DMS153 treated with DMSO at 0.1 percent for 48 hours (cell line): Measurements from ENCODE around the gene LRRFIP1.
"Not testable (repeated sequence)": the region's sequence is repeated elsewhere in the genome, so short reads cannot be mapped to it uniquely, and the experiment has no call there.

ENCODE experiments used
- DNase-seq: peaks from one replicate; lab custom pipeline; 2025; ENCODE audit not compliant: unreplicated experiment; lab: John Stamatoyannopoulos, UW

Gene LRRFIP1

DNA sequence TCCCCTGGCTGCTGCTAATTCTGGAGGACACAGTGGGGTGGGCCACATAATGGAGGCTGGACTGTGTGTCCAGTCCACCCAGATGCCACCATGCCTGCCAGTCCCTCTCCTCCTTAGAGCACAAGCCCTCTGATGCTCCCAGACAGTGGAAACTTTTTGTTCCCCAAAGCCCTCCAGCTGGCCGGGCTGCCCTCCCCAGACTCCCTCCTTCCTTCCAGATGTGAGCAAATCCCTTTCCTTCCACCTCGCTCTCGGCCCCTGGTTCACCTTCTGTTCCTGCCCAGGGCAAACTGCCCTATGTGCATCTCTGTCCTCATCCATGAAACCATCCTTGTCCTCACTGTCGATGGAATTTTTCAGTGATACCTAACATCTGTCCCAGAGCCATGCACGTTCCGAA lies 33.9 kb downstream of the LRRFIP1 start:
- DNase-seq, result no peak

DNA sequence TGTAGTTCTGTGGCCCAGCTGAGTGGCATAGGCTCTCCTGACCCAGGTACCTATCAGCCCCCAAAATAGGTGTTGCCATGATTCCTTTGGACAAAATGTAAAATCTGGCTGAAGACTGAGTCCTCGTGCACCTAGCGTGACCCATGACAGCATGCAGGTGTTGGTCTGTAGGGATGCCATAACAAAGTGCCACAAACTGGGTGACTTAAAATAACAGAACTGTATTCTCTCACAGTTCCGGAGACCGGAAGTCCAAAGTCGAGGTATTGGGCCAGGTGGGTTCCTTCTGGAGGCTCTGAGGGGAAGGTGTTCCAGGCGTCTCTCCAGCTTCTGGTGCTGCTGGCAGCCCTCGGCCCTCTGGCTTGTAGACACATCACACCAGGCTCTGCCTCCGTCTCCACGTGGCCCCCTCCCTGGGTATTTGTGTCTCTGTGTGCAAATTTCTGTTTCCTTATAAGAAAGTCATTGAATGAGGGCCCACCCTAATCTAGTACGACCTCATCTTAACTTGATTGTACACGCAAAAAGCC lies 34.5 kb downstream of the LRRFIP1 start:
- no peak for DNase-seq

DNA sequence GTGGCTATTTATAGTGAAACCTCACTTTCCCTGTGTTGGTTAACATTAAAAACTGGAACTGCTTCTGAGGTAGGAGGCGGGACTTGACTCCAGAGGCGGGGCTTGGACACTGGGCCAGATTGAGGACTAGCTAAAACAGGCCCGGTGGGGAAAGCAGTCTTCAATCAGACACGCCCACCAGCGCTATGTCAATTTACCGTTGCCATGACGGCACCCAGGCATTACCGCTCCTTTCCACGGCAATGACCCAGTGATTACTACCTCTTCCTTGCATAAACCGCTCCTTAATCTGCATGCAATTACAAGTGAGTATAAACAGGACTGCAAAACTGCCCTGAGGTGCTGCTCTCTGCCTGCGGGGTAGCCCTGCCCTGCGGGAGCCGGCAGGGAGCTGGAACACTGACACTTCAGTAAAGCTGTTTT lies 35.3 kb downstream of the LRRFIP1 start:
- peak; percentile 83 for DNase-seq

DNA sequence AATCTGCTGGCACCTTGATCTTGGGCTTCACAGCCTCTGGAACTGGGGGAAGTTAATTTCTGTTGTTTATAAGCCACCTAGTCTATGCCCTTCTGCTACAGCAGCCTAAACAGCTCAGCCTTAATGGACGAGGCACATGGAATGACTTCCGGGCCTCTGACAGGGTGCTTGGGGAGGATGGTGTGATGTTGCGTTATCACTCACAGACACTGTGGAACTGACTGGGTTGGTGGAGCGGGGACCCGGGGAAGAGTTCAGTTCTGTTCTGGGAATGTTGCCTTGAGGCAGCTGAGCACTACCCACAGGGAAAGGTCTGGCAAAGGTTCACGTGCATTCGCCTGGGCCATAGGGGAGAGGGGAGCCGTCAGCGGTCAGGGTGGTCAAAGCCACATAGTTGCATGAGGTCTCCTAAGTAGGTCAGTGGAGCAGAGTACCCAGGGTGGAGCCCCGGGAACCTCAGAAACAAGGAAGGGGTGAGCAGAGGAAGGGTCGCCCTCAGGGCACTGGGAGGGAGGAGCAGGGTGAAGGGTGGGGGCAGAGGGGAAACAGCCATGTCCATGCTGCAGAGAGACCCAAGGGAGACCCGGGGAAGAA lies 36.2 kb downstream of the LRRFIP1 start:
- DNase-seq, result no peak

DNA sequence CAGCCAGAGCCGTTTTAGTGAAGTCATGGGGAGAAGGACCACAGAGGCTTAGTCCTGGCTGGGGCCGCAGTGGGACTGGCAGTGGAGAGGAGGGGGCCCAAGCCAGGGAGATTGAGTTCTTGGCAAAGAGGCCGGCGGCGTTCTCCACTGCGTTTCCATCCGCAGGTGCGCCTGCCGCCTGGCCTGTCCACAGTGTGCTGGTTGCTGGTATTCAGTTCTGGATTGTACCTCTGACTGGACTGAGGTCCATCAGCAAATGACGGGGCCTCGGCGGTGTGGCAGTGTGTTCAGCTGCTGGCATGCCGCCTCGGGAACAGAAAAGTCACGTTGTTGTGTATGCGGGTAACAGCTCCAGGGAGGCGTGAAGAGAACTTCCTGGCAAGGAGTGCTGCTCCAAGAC lies 36.8 kb downstream of the LRRFIP1 start:
- DNase-seq, result no peak

DNA sequence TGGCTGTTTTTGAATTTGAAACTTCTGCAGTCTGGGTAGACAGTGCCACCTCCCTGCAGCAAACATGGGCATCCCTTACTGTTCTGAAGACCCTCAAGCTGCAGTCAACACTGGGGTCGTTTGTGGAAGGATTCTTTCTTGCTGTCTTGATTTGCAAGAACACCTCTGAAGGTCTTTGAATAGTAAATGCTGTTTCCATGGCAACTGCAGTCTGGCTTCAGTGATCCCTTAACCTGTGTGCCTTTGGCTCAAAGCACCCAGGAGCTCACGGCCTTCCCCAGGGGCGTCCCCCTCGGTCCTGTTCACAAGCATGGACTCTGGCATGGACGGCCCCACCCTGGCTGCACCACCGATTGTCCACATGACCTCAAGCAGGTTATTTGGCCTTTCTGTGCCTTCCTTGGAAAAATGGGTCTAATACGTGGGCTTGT lies 38.3 kb downstream of the LRRFIP1 start:
- no peak for DNase-seq

DNA sequence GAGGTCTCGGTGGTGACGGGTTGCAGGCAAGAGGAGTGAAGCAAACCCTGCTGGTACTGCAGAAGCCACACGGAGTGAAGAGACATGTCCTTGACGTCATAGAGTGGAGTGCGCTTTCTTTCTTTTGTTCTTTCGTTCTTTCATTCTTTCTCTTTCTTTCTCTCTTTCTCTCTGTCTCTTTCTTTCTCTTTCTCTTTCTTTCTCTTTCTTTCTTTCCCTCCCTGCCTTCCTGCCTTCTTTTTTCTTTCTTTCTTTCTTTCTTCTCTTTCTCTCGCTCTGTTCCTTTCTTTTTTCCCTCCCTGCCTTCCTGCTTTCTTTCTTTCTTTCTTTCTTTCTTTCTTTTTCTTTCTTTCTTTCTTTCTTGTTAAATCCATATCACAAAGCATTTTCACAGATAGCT lies 39.2 kb downstream of the LRRFIP1 start:
- DNase-seq, result no peak

DNA sequence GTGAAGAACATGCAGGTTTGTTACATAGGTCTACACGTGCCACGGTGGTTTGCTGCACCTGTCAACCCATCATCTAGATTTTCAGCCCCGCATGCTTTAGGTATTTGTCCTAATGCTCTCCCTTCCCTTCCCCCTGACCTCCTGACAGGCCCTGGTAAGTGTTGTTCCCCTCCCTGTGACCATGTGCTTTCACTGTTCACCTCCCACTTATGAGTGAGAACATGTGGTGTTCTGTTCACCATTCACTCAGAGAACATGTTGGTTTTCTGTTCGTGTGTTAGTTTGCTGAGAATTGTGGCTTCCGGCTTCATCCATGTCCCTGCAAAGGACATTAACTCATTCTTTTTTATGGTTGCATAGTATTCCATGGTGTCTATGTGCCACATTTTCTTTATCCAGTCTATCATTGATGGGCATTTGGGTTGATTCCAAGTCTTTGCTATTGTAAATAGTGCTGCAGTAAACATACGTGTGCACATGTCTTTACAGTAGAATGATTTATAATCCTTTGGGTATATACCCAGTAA lies 39.7 kb downstream of the LRRFIP1 start:
- DNase-seq, result not testable (repeated sequence)

DNA sequence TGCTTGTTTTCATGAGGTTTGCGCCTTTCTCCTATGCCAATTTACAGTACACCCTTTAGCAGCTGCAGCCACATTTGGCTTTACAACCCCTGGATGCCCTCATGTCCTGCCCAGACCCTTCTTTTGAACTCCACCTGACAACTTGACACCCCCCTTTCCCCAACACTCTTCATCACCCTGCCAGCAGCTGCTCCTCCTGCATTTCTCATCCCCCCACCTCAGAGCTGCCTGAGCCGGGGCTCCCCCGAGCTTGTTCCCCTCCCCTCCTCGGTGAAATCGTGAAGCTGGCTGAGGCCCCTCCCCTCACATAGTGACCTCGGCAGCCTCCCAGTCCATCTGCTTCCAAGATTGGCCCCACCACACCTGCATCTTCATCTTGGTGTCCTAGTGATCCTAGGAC lies 40.5 kb downstream of the LRRFIP1 start:
- DNase-seq, result no peak

DNA sequence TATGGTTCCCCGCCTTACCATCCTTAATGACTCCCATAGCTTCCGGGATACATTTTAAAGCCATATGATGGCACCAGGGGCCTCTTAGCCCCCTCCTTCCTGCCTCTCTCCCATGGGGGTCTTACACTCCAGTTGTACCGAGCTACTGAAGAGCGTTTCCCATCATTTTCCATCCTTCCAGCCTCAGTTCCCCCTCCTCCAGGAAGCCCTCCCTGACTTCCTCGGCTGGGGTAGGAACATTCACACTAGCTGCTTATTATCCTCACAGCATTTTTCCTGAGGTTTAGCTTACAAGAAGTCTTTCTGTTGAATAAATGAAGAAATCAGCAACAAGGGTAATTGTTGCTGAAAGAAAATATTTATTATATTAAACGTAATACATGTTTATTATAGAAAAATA lies 41.1 kb downstream of the LRRFIP1 start:
- no peak for DNase-seq

DNA sequence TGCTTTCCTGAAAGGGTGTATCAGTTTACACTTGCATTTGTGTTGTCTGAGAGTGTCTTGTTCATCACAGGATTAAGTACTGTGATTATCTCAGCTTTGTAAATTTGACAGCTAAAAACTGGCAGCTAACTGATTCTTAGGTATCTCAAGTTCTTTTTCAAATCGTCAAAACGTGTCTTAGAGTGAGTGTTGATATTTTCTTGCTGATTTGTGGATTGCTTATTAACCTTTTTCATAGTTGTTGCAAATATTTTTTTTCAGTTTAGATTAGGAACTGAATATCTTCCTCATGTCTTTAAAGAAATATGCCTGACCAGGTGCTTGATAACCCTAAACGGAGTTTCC lies 41.9 kb downstream of the LRRFIP1 start:
- DNase-seq, result peak; percentile 42

DNA sequence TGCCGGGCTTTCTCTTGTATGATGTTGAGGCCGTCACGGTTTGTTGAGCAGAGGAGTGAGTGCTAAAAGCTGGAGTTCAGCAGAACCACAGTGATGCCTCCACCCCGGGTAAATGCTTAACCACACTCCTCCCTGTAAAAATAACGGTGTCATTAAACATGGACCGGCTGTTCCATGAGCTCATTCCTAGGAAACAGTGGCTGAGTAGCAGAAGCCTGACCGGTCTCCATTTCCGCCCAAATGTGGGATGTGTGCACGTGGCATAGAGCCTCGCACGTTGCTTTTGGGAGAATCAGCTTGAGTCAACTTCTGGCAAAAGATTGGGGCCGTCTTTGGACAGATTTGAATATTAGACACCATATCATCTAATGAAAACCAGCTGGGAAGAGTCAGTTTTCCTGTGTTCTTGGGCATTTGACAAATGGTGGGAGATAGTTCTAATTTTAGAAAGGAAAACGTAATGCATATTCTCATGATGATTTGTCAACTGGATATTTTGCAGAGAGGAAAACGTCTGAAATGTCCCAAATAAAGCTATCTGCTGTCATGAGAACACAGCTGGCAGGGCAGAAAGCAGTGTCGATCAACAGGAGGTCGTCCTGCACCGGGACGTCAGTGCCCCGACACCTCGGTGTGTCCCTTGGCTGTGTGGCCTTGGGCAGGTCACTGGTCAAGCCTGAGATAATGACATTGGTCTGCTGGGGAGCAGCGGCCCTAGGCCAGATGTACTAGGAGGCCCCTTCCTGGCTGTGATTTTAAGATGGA lies 42.4 kb downstream of the LRRFIP1 start:
- peak; percentile 82 for DNase-seq

DNA sequence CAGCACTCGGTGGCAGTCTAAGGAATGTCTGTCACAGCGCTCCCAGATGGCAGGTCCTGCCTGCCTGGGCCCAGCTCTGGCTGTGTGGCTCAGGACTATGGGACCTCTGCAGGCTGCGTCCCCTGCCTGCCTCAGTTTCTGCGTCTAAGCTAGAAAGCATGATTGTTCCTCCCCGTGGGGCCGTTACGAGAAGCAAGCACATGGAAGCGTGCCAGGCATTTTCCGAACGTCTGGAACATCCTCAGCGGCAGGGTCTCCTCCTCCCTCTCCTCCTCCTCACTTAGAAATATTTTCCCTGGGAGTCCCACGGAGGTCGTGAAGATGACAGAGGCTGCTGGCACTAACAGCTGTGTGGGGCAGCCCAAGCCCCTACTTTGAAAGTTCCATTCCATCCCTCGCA lies 43.3 kb downstream of the LRRFIP1 start:
- no peak for DNase-seq

DNA sequence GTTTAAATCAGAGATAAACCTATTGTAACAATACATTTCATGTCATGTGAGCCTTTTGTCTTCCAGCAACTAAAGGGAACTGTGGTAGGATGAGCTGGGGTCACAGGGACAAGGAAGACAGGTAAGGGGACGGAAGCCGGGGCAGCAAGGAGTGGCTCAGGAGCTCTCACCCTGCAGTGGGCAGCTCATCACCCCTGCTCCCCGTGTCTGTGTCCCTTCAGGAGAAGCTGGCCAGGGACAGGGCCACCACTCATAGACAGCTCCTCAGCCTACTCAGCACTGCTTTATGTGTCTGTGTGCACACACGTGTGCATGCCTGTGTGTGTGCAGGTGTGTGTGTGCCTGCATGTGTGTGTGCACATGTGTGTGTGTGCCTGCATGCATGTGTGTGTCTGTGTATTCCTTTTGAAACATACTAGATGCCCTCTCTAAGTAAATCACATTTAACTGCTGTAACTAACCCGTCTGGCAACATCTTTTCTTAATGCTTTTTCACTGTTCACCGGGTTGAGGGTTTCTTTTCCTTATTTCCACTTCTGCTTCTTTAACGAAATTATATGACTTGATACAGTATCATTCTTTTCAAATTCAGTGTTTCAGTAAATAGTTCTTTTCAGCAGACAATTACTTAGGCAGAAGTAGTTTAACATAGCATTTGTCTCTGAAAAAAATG lies 44.2 kb downstream of the LRRFIP1 start:
- DNase-seq, result no peak

DNA sequence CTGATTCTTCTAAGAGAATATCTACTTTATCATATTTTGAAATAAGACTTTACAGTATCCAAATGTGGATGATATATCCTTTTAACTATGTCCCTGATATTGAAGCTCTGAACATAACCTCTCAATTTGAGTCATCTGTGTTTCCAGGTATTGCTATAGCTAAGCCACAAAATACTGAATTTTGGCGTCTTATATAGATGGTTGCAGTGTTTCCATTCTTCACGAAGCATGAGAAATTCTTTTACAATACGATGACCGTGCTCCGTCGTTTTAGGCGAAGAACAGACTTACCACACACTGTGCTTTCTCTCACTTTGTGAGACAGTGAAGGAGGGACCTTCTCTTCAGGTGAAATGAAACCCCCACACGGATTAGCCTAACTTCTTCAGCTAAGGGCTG lies 45.3 kb downstream of the LRRFIP1 start:
- no peak for DNase-seq

DNA sequence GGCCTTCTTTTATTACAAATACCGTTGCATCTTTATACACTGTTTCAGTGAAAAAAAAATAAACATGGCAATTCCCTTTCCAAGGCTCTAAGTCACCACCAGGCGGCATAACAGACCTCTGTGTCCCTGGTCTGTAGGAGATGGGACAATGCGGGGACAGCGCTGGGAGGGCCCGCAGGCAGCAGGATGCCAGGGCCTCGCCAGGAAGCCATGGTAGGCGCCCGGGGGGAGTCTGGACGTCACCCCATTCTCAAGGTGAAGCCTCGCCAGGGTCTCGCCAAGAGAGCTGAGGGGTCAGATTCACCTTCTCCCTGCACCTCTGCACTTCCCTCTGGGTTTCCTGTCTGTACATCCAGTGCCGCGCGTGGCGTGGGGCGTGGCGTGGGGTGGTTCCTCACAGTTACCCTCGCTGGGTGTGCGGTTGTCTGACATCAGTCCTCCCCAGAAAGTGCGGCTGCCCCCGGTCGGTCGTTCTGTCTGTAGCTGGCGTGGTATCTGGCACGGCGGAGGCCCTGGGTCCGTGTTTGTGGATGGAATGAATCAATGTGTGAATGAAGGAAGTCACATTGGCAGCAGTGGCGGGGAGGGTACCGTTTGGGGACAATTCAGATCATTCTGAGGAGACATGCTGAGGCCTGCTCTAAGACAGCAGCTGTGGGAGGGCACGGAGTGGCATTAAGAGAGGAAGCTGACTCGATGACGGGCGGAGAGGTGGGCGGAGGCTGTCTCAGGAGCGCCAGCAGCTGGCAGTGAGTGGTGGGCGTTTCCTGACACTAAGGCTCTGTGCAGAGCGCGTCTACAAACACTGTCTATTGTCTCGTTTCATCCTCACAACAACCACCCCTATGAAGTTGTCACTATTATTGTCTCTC lies 46.0 kb downstream of the LRRFIP1 start:
- peak; percentile 86 for DNase-seq

DNA sequence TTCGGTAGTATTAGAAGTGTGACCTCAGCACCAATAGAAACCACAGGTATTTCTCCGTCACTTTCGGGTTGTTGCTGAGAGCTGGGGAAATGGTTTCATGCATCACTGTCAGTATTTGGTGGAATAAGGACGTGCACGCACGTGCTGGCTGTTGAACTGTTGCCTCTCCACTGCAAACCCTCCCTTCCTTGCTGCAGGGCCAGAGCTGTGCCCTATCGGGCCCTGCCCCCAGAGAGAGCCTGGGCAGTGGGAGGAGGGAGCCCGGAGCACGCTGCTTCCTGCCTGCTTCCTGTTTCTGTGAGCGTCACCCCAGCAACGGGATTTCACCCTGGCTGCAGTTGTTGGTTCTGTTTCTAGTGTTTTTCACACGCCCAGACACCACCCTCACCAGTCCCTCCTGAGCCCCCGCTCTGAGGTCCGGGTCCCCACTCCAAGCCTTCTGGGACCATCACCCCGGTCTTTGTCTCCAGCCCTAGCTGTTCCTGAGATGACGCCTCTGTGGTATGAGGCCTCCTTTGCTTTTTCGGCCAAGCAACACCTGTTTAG lies 47.4 kb downstream of the LRRFIP1 start:
- DNase-seq, result peak; percentile 75

DNA sequence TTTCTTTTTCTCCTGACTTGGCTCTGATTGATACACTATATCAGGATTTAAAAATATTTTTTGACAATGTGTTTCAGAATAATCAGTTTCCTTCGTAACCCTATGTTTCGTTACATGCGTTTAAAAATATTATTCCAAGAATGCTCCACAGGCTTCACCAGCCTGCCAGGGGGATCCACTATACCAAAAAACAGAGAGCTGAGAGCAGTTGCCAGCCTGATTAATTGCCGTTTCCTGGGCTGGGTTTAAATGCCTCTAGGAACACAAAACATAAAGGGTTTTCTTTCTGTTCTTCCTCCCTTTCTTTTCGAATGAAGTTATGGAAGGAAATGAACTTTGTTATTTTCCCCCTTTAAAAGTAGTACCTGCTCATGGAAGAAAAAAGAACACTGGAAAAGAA lies 47.9 kb downstream of the LRRFIP1 start:
- no peak for DNase-seq

DNA sequence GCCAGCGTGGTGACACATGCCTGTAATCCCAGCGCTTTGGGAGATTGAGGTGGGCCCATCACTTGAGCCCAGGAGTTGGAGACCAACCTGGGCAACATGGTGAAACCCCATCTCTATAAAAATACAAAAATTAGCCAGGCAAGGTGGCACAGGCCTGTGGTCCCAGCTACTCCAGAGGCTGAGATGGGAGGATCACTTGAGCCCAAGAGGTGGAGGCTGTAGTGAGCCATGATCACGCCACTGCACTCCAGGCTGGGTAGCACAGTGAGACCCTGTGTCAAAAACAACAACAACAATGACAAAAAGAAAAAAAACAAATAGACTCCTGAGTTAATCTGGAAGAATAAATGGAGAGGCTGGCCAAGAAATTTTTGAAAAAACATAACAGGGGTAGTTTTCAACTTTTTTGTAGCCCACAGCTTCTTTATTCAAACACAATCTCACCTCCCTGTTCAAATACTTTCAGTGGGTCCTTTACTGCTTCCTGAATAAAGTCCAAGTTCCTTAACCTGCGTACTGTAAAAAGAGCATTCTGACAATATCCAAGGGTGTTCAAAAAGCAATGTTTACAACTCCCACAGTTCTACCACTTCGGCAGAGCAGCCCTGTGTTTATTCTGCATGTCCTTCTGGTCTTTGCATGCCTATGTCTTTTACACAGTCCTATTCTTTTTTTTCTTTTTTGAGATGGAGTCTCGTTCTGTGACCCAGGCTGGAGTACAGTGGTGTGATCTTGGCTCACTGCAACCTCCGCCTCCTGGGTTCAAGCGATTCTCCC lies 53.5 kb downstream of the LRRFIP1 start:
- DNase-seq, result no peak

DNA sequence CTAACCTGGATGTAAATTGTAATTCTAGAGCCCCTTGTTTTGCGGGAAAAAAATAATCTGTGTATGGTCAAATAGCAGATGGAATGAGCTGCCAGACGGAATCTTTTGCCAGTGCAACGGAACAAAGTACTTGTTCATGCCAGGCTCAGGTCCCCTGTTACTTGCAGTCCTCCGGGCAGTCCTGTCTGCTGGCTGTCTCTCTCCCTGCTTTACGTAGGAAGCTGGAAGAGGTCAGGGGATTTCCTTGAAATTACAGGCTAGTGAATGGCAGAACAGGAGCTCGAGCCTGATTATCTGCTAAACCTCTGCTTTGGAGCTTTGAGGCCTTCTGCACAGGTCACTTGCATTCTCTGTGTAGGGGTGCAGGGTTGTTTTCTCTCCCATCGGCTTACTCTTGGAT lies 54.8 kb downstream of the LRRFIP1 start:
- DNase-seq, result no peak
